GM21447 (cell line): Measurements from ENCODE around the gene PLCD3.
A peak's percentile ranks its signal among the peaks of the same experiment; 100 is the strongest.

ENCODE experiments used
- ATAC-seq: cut with Tn5 transposase; IDR thresholded peaks from one replicate; pipeline ENCODE4 v1.9.1; 2021; ENCODE audit not compliant: unreplicated experiment

The PLCD3 gene

GRCh38 chr17:45149669-45150664 is 17.7 kb upstream of the PLCD3 start:
- peak; percentile 2 for ATAC-seq

- ATAC-seq = peak; percentile 30
These were observed 16.8 kb upstream of the PLCD3 start for GRCh38 chr17:45149037-45149668.

- ATAC-seq = peak; percentile 51
These were observed 16.1 kb upstream of the PLCD3 start, which contains the start of gene HEXIM1 for GRCh38 chr17:45148183-45149036. Gene HEXIM1, plus strand, starts transcription at chr17:45148475. Its CDS starts 716 bp downstream, at chr17:45149191.

- ATAC-seq = no peak
These were observed 15.4 kb upstream of the PLCD3 start for GRCh38 chr17:45147581-45148182.

GRCh38 chr17:45146890-45147580 is 14.7 kb upstream of the PLCD3 start:
- no peak for ATAC-seq

GRCh38 chr17:45146592-45146889 is 14.2 kb upstream of the PLCD3 start:
- ATAC-seq = no peak

GRCh38 chr17:45146166-45146565 is 13.9 kb upstream of the PLCD3 start:
- ATAC-seq = no peak

- no peak for ATAC-seq
These were observed 12.7 kb upstream of the PLCD3 start for GRCh38 chr17:45145035-45145389.

GRCh38 chr17:45144199-45145034 is 12.1 kb upstream of the PLCD3 start:
- ATAC-seq = no peak

GRCh38 chr17:45143767-45144198 is 11.5 kb upstream of the PLCD3 start:
- ATAC-seq = no peak

- no peak for ATAC-seq
These were observed 10.9 kb upstream of the PLCD3 start for GRCh38 chr17:45143094-45143670.

- no peak for ATAC-seq
These were observed 7.2 kb upstream of the PLCD3 start for GRCh38 chr17:45139533-45139920.

GRCh38 chr17:45138911-45139532 is 6.7 kb upstream of the PLCD3 start:
- no peak for ATAC-seq

- ATAC-seq = no peak
These were observed 5.4 kb upstream of the PLCD3 start for GRCh38 chr17:45137561-45138305.

GRCh38 chr17:45136846-45137560 is 4.7 kb upstream of the PLCD3 start:
- ATAC-seq = no peak

GRCh38 chr17:45135978-45136791 is 3.9 kb upstream of the PLCD3 start:
- ATAC-seq = no peak
